Stimulated activated CD4-positive, alpha-beta T cell treated with anti-CD3 and anti-CD28 coated beads, Interleukin-4, amount 100 ng/mL, for 1 hour (primary cell): ENCODE data around the gene HIC2.
"Not testable (repeated sequence)": the region's sequence is repeated elsewhere in the genome, so short reads cannot be mapped to it uniquely, and the experiment has no call there.

ENCODE experiments used
- DNase-seq: peaks from one replicate; pipeline ENCODE4 v3.0.0-alpha.2; 2020

The HIC2 gene

GRCh38 chr22:21435998-21436810, 19.0 kb downstream of the HIC2 start:
- DNase-seq, result not testable (repeated sequence)

- DNase-seq, result not testable (repeated sequence)
These were observed 20.8 kb downstream of the HIC2 start for GRCh38 chr22:21438013-21438412.

GRCh38 chr22:21440018-21440636, 23.0 kb downstream of the HIC2 start:
- DNase-seq, result not testable (repeated sequence)

- DNase-seq, result not testable (repeated sequence)
These were observed 23.5 kb downstream of the HIC2 start for GRCh38 chr22:21440676-21441075.

- not testable (repeated sequence) for DNase-seq
These were observed 24.0 kb downstream of the HIC2 start for GRCh38 chr22:21441170-21441569.

GRCh38 chr22:21442123-21442522, 25.0 kb downstream of the HIC2 start:
- DNase-seq, result not testable (repeated sequence)

GRCh38 chr22:21442646-21443045, 25.5 kb downstream of the HIC2 start:
- DNase-seq, result not testable (repeated sequence)

GRCh38 chr22:21443057-21443734, 26.0 kb downstream of the HIC2 start:
- DNase-seq, result no peak

GRCh38 chr22:21443735-21444421, 26.7 kb downstream of the HIC2 start:
- DNase-seq, result no peak

- no peak for DNase-seq
These were observed 27.7 kb downstream of the HIC2 start for GRCh38 chr22:21444701-21445436.

- no peak for DNase-seq
These were observed 28.4 kb downstream of the HIC2 start for GRCh38 chr22:21445437-21446127.

- DNase-seq, result no peak
These were observed 29.1 kb downstream of the HIC2 start for GRCh38 chr22:21446128-21446826.

- DNase-seq, result no peak
These were observed 29.9 kb downstream of the HIC2 start for GRCh38 chr22:21446827-21447690.

GRCh38 chr22:21447694-21448402, 30.7 kb downstream of the HIC2 start:
- DNase-seq, result no peak

- DNase-seq, result no peak
These were observed 31.7 kb downstream of the HIC2 start for GRCh38 chr22:21448627-21449416.

- no peak for DNase-seq
These were observed 32.6 kb downstream of the HIC2 start for GRCh38 chr22:21449531-21450319.

- no peak for DNase-seq
These were observed 33.2 kb downstream of the HIC2 start for GRCh38 chr22:21450320-21450831.
